NCI-H1694 treated with DMSO at 0.1 percent for 48 hours (cell line): ENCODE measurements around the gene MSH3.
A peak's percentile ranks its signal among the peaks of the same experiment; 100 is the strongest.
"Not testable (repeated sequence)": the region's sequence is repeated elsewhere in the genome, so short reads cannot be mapped to it uniquely, and the experiment has no call there.

Source experiments
- DNase-seq: peaks from one replicate; lab custom pipeline; 2025; lab: John Stamatoyannopoulos, UW

Gene MSH3

DNA sequence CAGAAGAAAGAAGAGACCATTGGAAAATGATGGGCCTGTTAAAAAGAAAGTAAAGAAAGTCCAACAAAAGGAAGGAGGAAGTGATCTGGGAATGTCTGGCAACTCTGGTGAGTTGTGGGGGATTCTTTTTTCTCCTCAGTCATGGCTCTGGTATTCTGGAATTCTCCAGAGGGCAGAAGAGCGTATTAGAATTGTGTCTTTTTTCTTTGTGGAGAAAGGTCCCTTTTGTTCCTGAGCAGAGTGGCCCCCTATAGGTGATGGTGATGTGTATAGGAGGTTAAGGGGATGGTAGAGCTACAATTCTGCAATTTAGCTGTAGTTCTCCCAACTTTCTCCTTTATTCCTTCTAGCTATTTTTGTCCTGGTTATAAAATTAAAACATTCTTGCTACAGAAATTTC lies 2.0 kb downstream of the MSH3 start:
- no peak for DNase-seq

DNA sequence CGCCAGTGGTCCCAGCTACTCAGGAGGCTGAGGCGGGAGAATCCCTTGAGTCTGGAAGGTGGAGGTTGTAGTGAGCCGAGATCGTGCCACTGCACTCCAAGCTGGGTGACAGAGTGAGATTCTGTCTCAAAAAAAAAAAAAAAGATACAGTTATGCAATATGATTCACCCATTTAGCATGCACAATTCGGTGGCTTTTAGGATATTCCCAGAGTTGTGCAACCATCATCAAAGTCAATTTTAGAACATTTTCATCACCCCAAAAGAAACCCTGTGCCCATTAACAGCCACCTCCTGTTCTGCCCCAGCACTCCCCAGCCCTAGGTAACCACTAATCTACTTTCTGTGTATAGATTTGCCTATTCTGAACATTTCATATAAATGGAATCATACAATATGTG lies 4.7 kb downstream of the MSH3 start:
- DNase-seq, result no peak

DNA sequence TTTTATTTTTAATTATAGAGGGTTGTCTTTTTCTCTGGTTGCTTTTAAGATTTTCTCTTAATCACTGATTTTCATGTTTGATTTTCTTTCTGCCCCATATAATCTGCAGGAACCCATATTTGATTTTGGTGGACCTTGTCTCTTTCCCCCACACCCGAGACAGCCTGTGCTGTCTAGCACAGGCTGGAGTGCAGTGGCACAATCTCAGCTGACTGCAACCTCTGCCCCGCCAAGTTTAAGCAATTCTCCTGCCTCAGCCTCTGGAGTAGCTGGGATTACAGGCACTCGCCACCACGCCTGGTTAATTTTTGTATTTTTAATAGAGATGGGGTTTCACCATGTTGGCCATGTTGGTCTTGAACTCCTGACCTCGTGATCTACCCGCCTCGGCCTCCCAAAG lies 6.2 kb downstream of the MSH3 start:
- DNase-seq, result not testable (repeated sequence)

DNA sequence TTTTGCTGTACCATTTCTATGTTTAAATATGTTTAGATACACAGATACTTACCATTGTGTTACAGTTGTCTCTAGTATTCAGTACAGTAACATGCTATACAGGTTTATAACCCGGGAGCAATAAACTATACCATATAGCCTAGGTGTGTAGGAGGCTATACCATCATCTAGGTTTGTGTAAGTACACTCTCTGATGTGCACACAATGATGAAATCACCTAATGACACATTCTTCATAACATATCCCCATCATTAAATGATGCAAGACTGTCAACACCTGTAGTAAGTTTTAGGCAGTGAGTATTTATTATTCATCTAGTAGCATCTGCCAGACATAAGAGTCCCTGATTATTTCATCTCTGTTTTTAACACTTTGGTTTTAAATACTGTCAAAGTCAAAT lies 7.7 kb downstream of the MSH3 start:
- DNase-seq, result no peak

DNA sequence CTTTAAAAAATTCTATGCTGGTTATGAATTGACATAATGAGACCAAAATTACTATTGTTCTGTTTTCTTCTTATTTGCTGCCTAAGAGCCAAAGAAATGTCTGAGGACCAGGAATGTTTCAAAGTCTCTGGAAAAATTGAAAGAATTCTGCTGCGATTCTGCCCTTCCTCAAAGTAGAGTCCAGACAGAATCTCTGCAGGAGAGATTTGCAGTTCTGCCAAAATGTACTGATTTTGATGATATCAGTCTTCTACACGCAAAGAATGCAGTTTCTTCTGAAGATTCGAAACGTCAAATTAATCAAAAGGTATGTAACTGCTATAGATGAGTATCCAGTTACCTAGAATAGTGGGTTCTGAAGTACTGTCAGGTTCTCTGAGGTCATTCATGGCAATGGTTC lies 10.6 kb downstream of the MSH3 start:
- no peak for DNase-seq

DNA sequence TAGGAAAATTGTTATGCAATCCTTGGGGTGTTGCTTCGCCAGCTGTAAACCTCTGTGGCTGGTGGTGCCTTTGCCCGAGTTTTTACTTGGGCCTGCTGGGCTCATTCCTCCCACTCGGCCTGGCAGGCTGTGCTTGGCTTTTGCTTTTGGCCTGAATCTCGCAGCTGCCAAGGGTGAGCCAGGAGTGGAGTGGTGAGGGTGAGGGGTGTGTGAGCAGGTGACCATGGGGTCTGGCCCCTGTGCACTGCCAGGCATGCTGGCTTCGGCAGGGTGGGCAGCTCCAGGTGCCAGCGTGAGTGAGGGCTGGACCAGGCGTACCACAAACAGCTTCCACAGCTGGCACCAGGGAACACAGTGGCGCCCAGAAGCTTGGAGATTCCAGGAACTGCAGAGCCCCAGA lies 12.9 kb downstream of the MSH3 start:
- no peak for DNase-seq

DNA sequence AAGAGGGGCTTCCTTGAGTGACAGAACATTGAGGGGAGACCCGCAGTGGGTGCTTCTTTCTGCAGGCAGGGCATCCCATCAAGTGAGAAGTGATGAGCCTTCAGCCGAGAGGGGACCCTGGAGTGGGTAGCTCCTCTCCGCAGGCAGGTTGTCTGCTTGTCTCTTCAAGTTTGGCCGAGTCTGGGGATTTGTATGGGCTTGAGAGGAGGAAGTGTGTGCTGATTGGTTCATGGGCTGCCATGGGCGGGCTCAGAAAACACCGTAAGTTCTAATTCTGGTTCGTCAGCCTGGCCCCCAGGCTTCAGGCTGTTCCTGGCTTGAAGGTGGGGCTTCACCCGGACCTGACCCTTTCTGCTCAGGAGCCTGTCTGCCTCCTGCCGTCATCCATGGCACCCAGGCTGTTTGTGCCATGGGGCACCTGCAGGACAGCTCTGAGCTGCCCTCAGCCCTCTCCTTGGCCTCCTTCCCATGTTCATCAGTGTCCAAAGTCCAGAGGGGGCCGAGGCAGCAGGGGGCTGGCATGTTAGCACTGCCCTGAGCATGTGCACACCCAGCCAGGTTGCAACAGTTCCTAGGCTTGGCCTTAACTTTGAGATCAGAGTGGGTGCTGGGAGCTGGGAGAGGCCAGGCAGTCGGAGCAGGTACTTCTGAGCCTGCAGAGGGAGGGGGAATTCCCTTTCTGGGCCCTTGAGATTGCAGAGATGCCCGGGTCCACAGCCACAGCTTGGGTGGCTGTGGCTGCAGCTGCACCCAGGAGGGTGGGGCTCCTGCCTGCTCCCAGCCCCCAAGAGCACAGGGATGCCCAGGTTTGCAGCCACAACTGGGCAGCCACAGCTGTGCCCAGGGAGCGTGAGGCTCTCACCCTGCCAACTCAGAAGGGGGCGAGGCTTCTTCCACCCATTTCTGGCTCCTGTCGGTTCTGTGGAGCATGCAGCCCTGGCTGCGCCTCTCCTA lies 13.8 kb downstream of the MSH3 start:
- no peak for DNase-seq

DNA sequence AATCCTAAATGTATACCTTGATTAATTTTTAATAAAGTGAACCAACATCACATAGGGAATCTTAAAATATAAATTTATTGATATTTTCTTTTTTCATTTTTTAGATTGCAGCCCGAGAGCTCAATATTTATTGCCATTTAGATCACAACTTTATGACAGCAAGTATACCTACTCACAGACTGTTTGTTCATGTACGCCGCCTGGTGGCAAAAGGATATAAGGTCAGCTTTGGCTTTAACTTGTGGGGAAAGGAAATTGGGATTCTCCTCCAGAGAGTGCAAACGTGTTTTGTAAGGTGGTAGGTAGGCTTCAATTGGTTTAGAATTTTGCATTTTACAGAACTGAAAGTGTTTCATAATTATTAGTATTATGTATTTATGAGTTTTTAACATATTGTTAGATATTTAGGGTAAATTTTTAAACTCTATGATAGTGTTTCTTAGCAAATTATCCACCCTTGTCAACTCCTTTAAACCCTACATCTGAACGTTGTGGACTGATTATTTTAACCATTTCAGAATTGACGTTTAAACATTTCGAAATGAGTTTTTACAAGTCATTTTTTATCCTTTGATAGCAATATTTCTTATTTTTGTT lies 17.8 kb downstream of the MSH3 start:
- DNase-seq, result peak; percentile 66

DNA sequence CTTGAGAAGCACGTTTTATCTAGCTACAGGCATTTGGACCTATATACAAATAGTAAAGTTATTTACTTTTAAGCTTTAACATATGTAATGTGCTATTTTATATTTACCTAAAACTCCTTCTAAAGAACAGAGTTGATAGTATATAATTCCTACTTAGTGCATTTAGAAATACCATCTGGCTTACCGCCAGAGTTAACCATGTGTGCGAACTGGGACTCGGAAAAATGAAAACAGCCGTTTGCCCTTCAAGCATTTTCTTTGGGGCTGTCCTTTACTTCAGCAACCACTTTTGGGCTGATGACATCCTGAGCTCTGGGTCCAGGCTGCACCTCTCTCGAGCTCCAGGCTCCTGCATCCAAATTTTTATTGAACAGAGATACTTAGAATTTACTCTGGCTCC lies 22.3 kb downstream of the MSH3 start:
- DNase-seq, result no peak

DNA sequence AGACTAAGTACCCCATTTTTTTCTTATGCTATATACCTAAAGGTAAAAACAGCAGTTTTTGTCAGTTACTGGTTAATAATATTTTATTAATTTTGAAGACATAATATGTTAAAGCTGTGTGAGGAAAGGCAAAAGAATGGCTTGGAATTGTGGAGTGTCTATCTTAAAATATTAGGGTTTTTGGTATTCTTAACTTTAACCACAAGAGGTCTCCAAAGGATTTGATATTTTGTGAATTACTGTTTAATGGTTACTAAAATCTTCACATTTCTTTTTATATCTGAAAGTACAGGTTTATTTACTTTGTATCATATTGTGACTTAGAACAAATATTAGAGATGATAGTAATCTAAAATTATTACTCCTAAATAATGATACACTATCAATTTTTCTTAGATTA lies 32.3 kb downstream of the MSH3 start:
- peak; percentile 38 for DNase-seq

DNA sequence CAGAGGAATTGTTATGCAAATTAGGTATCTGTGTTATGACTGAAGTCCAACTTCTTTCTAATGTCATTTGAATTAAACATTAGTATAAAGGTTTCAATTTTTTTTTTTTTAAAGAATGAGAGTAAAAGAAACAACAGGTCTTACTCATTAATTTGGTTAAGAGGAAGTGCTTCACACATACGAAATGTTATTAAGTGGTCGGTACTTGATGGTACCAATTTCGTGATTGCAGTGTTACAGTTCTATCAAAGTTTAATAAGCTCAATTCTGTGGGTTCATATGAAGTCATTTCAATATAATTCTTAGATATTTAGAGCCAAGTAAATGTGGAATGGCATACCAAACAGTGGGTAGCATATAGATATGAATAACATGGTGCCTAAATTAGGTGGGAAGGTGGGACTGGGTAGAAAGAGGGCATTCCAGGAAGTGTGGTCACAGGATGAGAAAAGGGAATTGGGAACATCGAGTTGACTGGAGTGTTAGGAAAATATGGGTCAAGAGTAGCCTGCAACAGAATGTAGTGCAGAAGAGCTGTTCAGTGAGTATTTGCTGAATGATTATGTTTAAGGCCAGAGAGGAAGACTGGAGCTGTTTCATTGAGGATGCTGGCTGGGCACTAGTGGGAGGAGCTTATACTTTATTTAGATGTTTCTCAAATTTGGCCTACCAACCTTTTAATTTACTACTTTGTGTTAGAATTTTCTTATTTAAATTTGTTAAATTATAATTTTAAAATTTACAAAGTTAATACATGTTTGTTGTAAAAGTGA lies 34.4 kb downstream of the MSH3 start:
- no peak for DNase-seq

DNA sequence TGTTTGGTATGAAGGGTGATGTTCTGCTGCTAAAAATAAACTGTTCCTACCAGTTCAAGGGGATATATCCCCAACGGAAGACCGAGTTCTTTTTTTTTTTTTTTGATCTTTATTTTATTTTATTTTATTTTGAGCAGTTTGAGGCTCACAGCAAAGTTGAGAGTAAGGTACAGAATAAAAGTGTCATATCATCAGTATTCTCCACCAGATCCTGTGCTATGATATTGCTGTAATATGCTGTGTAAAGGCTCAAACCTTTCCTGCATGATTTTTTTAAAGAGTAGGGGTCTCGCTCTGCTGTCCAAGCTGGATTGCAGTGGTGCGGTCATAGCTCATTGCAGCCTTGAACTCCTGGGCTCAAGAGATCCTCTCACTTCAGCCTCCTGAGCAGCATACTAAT lies 35.2 kb downstream of the MSH3 start:
- no peak for DNase-seq

DNA sequence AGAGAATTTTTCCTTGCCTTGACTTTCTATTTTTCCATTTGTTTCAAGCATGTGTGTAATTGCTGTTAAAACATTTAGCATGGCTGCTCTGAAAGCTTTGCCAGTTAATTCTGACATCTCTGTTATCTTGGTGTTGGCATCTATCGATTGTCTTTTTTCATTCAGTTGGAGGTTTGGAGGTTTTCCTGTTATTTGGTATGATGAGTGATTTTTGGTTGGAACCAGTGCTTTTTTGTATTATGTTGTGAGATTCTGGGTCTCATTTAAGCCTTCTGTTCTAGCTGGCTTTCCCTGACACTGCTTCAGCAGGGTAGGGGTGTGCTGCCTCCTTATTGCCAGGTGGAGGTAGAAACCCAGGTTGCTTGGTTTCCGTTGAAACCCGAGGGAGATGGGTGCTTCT lies 41.2 kb downstream of the MSH3 start:
- no peak for DNase-seq

DNA sequence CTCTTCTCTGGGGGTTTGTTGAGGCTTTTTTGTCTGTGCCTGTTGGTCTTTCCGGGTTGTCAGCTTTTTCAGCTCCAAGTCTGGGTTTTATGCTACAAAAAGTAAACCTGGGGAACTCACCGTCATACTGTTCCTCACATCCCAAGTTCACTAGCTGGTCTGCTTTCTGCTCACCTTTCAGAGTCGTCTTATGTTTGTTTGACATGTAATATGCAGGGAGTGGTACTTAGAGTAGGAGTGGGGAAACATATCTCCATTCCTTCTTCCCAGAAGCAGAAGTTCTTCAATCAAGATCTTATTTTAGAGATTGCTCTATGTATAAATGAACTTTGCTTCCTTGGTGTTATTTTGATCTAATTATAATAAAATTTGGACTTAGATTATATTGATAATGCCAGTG lies 42.0 kb downstream of the MSH3 start:
- no peak for DNase-seq

DNA sequence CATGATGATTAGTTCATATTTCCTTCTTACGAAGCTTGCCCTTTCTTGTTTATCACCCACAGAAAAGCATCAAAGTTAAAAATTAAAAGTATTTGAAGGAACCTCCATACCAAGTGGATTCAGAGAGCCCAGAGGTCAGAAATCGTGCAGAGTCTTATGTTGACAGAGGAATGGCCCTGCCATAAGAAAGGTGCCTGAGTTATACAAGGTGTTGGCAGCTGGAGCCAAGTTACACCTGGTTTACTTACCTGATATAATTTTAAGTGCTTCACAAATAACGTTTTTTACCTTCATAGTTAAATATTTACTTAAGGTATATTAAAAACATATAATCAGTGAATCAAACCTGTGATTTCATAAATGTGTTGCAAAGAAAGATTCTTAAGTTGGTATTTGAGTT lies 42.6 kb downstream of the MSH3 start:
- DNase-seq, result no peak

DNA sequence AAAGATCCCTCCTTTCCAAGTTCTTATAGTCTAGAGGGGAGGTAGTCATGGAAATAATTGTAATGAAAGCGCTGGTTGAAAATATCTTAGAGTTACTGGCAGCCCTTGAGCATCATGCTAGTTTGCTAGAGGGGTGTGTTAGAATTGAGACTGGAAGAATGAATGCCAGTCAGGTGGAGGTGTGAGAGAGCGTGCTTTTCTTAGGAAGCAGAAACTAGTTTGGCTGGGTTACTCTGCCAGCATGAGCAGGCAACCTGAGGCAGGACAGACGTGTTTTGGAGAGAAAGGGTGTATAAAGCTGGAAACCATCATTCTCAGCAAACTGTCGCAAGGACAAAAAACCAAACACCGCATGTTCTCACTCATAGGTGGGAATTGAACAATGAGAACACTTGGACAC lies 43.9 kb downstream of the MSH3 start:
- DNase-seq, result no peak

DNA sequence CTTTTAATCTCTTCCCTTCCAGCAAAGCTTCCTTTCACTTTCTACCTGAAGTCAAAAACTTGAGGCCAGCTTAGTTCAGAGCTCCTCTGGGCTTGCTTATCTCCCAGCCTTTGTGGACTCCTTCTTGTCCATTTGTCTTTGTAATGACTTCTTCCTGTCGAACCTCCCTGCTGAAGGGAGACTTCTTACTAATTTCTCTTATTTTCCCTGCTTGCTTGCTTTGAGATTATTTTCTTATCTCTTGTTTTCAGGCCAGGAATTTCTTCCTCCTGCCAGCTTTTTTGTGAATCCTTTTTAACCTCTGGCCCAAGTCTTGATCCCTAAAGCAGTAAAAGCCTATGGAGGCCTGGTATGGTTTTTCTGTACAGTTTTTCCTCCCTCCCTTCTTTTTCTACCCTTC lies 47.1 kb downstream of the MSH3 start:
- DNase-seq, result no peak

DNA sequence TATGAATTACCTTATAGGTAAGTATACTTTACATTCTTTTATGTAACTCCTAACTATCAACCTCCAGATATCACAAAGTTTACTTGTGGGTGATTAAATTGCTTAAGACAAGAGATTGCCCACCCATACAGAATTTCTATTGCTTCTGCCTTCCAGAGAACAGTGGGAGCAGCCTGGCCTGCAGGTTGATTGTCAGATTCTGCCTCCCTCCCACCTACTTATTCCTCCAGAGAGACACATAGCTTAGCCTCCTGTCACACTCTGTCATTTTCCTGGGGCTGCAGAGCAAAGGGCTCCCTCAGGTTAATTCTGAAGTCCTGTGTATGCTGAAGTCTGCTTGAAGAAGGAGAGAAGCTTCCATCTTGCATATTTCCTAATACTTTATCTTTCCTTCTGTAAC lies 48.8 kb downstream of the MSH3 start:
- DNase-seq, result no peak

DNA sequence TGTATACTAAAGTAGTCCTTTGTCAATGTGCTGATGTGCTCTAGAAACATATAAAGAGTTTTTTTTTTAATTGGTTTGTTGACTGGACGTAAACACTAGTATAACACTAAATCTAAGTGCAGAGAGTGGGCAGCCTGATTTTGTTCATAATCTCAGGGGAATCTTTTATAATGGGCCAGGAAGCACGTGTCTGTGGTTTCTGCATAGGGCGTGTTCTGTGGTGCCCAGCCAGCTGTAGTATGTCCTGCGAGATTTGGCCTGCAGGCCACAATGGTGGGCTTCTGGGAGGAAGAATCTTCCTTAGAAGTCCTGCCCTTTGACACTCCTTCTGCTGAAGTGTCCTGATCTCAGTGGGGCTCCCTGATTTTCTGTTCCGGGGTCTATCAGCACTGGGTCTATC lies 49.3 kb downstream of the MSH3 start:
- no peak for DNase-seq

DNA sequence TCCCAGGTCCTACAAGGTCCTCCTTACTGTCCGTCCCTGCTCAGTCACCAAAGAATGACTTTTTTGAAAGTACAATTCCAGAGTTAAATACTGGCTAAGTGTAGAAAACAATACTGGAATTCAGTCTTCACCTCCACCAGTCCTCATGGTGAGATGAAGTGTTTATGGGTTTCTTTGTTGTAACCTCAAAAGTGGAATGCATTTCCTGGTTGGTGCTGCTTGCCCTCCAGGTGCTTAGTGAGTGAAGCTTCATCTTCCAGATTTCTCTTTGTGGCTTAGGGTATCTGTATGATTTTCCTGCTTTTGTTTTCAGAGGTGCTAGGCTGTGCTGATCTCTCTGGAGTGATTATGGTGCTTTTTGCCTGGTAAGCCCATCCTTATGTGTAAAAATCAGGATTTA lies 49.8 kb downstream of the MSH3 start:
- no peak for DNase-seq

DNA sequence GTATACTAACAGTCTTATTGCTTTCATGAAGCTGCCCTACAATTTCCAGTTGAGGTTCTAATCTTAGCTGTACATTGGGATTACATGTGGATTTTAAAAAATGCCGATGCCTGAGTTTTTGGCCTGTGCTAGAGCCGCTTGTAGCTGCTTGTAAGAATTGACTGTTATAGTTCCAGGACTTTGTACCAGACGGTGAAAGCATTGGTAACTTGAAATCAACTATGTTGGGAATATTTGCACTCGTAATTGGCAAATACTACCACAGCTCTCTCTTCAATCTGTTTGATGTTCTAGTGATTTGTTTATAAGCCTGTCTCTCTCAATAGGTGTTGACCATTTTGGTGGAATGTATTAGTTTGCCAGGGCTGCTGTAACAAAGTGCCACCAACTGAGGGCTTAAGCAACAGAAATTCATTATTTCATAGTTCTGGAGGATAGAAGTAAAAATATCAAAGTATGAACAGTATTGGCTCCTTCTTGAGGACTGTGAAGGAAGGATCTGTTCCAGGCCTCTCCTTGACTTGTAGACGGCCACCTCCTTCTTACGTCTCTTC lies 50.8 kb downstream of the MSH3 start:
- DNase-seq, result no peak

DNA sequence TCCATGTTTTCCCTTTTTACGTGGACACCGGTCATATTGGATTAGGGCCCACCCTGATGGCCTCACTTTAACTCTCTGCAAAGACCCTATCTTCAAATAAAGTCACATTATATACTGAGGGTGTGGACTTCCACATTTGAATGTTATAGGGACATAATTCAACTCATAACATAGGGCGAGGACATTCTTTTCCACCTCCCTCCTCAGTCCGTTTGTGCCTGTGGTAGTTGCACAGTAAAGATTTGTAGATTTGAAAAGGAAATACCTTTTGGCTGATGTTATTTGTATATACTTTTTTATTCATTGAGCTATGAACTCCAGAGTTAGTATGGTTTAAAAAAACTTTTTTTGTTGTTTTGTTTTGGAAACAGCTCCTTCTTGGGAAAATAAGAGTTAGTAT lies 51.3 kb downstream of the MSH3 start:
- no peak for DNase-seq
